ENCODE measurements around the gene REXO1.
"Not testable (repeated sequence)": the region's sequence is repeated elsewhere in the genome, so short reads cannot be mapped to it uniquely, and the experiment has no call there.

Gene REXO1

DNA sequence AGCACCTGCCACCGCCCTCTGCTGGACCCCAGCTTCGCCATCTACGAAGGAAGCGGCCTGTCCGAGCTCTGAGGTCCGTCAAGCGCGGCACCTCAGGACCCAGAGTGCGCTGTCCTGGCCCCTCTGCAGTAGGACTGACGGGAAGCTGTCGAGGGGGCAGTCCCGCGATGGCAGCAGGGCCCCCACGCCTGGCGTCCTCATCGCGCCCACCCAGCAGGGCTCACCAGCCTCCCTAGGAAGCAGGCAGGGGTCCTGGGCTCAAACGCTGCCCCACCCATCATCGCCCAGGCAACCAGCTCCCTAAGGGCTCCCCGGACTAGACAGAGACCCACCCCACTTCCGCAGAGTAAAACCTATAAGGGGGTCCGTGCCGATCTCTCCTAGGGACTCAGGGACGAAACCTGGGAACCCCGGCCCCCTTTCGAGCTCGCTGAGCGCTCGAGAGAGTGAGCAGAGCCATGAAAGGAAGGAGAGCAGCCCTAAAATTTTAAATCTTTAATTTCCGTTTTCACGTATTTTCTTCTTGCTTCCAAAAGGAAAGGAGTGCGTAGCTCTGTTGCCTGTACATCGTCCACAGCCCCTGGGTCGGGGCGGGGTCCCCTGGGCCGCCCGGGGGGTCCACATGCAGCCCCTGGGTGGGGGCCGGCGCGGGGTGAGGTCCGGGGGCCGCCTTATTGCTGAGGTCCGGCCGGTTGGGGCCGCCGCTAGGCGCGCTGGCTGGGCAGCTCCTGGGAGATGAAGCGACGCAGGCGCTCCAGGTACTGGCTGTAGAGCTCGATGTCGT, 28.4 kb upstream of the REXO1 start:
- not testable (repeated sequence) for DNase-seq

DNA sequence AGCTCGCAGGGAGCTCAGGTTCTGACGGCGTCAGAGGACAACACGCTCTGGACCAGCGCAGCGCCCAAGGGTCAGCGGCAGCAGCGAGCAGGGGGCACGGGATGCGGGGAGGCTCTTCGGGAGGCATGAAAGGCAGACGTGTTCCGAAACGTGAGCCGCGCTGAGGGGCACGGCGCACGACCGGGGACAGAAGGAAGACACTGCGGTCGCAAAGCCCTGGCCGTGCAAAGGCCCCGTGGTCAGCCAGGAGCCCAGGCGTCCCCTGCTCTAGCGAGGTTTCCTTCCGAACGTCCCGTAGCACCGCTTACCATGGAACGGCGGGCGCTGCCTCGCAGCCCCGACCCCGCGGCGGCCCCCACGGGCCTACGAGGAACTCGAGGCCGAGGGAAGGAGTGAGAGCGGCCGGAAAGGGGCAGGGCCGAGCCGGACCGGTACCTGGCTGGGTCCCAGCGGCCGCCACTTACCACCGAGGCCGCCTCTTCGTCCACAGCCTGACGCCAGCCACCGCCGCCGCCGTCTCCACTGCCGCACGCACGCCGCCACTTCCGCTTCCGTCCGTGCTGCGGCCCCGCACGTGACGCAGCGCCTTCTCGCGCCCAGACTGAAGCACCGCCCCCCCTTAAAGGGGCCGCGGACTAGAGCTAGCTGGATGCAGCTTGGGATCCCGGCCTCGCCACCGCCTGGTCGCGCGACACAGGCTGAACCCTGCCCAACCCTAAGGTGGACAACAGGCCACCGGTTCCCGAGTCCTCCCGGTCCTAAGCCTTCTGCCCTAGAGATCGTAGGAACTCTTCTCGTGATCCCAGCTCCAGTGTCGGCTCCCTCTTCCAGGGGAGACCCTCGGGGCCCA, 27.6 kb upstream of the REXO1 start:
- DNase-seq = peak; percentile 84

DNA sequence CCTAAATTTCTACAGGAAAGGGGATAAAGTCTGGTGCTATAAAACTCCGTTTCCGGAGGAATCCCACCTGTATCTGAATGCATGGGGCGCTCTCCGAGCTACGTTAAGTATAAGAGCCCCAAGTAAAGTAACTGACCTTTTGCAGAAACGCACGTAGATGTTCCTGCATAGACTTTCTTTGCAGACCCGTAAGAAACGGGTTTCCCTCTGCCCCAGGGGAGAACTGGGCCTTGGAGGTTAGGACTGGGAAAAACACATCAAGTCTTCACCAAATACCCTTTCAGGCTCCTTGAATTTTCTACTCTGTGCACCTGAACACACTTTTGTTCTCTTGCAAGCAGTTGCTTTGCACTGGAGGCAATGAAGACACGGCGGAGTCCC, 27.0 kb upstream of the REXO1 start:
- not testable (repeated sequence) for DNase-seq

DNA sequence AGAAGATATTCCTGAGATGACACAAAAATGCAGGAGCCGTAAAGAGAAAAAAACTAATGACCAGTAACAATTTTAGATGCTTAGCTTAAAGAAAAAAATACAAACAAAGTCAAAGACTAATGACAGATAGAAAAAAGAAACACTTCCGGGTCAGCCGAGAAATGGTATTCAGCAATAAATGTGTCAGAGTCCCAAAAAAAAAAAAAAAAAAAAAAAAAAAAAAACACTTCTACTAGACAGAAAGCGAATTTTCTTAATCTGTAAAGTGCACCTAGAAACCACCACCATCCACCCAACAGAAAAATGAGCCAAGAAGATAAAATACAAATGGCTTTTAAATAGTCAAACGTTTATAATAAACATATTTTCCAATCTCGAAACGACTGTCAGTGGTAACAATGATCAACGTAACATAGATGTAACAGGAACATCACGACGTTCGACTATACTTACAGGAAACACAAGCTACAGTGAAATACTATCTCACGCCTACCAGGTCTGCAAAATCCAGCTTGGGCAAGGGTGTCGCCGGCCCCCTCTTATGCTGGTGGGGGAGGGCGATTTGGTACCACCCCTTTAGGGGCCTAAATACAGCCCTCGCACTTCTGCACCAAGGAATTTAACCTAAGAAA, 26.4 kb upstream of the REXO1 start:
- DNase-seq = no peak

DNA sequence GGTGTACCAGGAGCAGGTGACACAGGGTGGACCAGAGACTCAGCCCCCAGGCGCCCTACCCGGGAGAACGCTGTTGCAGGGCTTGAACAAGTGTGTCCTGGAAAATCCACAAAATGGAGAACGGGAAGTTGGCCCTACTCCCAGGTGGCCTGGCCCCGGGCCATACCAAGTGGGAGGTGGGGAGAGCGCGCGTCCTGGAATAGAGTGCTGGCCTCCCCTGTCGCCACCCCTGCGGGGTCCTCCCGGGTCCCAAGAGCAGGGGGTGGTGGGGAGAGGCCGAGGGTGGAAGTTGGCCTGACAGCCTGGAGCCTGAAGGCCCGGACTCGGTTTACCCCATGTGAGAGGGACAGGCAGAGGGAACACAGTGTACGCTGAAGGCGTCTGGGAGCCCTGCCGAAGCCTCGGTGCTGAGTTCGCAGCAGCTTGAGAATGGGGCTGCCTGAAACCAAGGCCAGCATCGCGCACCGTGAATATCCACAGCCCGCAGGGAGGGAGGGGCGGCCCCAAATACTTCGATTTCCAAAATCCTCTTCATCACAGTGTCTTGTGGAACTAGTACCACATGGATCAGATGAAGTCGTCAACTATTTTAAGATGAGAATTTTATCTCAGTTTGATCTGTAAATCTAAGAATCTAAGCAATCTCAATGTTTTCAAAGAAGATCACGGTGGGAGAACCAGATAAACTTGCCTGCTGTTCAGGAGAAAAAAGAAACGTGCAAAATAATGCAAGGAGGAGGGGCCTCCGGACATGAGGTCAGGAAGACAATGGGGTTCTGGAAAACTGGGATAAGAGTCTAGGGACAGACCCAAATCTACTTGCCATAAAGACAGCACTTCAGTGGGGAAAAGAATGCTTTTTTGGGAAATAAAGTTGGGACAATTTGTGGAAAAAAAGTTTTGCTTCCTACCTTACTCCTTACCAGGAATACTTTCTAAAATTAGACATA, 25.5 kb upstream of the REXO1 start:
- DNase-seq = no peak

DNA sequence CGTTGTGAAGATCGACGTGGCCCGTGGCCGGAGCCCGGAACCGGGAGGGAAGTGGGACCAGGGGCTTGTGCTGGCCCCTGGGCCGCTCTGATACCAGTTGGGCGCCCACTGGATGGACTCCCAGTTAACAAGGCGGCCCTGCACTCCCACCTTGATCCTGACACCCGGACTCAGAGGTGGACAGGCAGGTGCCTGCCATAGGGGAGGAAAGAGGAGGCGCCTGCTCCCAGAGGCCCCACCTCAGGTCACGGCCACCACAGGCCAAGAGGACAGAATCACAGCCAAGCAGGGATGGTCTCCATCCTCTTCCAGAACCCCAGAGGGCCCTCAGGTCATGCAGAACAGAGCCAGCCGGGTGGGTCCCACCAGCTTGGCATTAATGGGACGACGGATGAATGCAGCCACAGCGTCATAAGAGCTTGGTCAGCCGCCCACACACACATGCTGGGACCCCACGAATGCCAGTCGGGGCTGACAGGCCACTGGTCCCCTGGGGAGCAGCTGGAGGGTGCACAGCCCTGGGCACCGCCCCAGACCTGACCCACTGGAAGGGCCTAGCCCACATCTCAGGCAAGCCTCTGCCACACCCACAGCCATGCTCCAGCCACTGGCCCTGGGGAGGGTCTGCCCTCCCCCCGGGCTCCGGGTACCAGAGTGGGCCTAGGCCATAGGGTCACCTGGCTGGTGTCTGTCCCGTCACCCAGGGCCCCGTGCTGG, 24.7 kb upstream of the REXO1 start:
- no peak for DNase-seq

DNA sequence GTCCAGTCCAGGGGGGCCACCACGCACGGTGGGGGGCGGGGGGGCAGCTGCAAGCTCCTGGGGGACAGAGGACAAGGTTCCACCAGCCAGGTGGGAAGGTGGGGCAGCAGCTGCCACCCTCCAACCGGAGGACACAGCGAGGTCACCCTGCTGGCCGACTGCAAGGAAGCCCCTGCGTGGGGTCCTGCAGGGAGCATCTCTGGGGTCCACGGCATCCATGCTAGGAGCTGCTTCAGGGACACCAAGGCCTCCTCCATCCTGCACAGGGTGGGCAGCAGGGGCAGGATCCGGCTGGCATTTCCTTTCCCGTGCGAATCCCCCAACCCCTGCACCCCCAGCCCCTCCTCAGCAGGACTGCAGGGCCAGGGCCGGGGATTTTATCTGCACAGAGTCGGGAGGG, 23.3 kb upstream of the REXO1 start:
- no peak for DNase-seq

DNA sequence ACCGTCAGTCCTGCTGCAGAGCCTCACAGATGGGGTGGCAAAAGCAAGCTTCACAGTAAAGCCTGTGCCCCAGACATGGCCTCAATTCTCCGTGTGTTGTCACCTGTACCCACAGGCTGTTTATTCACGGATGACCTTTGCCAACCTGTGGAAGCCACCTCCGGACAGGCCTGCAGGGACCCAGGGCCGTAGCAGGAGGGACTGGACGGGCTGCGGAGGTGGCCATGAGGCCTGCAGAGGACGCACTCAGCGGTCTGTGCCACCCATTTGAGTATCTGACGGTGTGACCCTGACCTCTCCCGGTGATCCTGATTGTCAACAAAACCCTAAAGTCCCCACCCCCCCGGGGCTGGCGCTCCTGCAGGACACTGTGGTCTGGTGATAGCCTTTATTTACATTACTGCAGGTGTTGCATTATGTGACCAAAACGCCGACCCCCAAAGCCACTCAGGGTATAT, 22.9 kb upstream of the REXO1 start:
- DNase-seq = no peak

DNA sequence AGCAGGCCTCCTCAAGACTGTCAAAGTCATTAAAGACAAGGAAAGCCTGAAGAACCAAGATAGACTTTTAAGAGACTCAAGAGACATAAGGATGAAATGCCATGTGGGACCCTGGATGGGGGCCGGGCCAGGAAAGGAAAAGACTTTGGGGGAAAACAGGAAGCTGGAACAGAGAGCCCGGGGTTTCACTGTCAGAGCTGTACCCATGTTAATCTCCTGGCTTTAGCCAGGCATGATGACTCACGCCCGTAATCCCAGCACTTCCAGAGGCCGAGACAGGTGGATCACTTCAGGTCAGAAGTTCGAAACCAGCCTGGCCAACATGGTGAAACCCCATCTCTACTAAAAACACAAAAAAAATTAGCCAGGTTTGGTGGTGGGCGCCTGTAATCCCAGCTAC, 20.7 kb upstream of the REXO1 start:
- no peak for DNase-seq

DNA sequence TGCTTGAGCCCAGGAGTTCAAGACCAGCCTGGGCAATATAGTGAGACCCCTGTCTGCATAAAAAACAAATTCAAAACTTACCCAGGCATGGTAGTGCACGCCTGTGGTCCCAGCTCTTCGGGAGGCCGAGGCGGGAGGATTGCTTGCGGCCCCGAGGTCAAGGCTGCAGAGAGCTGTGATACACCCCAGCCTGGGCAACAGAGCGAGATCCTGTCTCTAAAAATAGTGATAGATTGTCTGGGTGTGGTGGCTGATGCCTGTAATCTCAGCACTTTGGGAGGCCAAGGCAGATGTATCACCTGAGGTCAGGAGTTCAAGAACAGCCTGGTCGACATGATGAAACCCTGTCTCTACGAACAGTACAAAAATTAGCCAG, 19.1 kb upstream of the REXO1 start:
- DNase-seq = no peak

DNA sequence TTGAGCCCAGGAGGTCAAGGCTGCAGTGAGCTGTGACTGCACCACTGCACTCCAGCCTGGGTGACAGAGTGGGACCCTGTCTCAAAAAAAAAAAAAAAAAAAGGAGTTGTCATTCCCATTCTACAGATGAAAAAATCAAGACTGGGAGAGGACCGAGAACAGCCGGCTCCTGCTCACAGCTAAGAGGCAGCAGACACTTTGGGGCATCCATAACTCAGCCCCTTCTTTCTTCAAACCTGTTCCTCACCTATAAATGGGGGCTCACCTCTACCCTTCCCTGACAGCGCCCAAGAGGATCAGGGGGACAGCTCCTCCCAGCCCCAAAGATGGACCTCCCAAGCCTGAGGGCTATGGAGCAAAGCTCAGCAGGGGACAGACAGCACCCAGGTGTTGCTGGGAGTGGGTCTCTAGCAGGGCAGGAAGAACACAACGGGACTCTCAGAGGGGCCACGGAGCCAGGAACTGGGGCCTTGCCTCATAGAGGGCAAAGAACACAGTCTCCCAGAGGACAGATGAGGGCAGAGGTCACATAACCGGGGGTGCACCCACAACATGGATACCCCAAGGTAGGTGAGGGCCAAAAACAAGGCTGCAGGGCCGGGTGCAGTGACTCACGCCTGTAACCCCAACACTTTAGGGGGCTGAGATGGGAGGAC, 18.5 kb upstream of the REXO1 start:
- no peak for DNase-seq

DNA sequence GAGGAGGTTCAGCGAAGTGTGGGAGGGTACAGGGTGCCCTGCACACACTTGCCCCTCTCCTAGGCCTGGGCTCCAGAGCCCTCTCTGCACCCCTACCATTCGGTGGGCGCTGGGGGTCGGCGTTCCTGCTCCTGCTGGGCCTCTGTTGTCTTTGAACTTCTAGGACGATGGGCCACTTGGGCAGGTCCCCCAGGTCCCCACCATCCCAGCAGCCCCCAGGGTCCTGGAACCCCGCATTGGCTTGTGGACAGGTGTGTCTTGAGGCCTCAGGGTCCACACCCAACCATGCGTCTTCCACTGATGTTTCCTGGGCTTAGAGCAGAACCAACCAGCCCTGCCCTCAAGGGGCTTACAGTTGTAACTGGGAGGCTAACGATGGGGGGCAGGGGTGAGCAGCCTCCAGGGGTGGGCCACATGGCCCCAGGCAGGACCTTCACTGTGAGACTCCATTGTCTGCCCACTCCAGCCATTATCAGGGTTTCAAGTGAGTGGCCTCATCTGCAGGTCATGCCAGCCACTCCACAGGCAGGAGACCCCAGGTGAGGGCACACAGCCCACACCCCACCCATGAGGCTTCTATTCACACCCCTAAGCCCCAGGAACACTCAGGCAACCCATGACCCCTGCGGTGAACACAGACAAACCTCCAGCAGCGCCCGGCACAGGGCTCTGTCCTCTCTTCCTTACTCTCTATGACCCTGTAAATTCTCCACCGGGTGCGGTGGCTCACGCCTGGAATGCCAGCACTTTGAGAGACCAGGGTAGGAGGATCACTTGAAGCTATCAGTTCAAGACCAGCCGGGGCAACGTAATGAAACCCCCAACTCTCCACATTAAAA, 17.1 kb upstream of the REXO1 start:
- DNase-seq = no peak

DNA sequence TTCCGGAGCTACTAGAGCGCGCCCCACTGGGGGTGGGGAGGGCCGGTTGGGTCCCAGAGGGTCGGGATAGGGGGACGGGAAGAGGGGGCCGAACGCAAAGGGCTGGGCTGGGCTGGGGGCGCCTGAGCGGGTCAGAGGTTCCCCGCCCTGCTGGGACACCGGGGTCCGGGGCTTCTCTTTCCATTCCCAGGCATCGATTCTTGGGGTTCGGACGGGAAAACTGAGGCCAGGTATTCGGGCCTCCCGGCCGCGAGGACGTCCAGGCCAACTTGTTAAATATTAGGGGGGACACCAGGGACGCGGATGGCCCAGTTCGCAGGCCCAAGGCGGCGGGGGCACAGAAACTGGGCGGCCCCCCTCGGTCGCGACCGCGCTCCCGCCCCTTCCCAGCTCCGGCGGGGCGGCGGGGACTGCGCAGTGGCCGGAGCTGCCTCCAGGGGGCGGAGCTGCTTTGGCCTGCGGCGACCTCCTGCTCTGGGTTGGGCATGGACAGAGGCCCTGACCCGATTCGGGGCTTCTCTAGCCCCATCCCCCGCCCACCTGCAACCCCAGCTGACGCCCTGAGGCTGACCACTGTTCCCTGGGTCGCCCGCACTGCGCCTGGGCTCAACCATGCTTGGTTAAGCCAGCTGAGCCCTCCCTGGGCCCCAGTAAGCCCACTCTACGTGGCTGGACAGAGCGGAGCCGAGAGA, 16.3 kb upstream of the REXO1 start:
- peak; percentile 64 for DNase-seq

DNA sequence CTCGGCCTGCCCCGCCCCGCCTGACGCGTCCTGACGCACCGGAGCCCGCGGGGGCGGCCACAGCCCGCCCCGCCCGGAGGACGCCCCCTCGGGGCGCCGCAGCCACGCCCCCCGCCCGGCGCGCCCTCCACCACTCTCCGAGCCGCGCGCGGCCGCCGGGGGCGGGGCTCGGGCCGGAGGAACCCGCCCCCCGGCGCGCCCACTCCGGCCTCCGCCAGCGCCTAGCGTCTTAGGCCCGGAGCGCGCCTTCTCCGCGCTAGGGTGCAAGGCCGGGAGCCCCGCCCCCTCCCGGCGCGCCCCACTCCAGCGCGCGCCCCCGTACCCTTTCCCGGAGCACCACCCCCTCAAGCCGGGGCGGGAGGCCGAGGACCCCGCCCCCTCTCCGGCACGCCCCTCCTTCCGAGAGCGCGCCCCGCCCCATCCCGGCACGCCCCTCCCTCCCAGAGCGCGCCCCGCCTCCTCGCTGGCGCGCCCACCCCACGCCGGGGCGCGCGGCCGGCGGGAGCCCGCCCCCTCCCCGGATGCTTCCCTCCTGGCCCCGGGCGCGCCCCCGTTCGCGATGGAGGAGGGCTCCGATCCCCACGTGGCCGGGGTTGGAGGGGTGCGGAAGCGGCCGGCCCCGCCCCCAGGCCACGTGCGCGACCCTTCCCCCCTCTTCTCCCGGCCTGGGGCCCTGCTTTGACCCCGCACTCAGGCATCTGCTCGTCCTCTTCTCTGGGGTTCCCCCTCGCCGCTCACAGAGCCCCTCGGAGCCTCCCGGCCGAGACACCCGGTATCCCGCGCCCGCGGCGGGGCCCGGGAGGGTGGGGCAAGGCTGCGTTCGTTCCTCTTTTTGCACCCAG, 15.6 kb upstream of the REXO1 start:
- peak; percentile 93 for DNase-seq

DNA sequence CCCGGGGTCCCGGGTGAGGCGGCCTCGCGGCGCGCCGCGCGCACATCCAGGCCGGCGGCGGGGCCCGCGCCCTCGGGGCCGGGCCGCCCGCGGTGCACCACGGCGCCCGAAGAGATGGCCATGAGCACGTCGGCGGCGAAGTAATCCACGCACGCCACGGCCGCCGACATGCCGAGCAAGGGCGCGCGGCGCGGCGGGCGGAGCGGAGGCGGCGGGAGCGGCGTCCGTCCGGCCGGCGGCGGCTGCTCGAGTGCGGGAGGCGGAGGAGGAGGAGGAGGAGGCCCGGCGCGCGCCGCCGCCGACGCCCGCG, 15.0 kb upstream of the REXO1 start, which contains the start of gene KLF16:
TSS of gene KLF16 (minus strand) at position 252 of the 310 bp plus-strand sequence. CDS start at position 170, 82 bp downstream.
- no peak for DNase-seq

DNA sequence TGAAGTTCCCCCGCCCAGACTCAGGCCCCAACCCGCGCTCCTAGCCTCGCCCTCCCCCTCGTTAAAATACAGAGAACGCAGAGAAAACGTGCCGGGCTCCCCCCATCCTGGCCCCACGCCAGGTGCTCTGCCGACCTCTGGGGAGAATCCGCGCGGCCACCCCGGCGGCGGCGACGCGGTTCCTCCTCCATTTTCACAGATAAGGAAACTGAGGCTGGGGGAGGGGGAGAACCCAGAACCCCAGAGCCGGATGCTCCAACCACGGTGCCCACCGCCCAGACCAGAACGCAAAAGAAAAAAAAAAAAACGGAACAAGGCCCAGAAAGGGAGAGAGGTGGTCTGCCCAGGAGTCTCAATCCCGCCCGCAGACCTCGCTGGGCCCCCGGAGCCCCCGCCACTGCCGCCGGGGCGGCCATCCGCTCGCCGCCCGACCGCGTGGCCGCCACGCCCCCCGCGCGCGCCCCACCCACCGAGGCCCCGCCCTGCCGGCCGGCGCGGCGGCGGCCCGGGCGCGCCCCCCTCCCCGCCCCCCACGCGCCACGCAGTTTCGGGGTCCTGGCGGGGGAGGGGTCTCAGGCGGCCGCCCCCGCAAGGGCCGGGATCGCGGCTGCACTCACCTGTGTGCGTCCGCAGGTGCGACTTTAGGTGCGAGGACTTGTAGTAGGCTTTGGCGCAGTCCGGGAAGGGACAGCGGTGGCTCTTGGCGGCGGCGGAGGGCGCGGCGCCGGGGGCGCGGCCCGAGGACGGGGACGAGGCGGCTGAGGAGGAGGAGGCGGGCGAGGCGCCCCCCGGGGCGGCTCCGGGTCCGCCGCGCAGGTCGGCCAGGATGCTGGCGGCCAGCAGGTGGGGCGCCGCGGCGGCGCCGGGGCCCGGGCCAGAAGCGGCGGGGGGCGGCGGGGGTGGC, 14.4 kb upstream of the REXO1 start:
- peak; percentile 66 for DNase-seq

DNA sequence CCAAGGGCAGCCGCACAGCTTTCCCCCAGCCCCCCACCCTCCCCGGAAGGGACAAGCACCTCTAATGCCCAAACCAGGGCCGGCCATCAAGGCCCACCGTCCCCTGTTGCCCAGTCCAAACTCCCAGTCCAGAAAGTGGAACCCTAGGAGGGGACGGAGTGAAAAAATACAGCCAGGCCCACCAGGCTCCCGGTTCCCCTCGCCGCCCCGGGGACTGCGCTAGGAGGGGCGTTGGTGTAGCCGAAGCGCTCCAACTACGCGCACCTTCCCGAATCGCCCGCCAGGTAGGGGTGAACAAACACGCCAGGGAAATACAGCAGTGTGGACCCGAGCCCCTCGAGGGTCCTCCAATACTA, 13.8 kb upstream of the REXO1 start:
- no peak for DNase-seq

DNA sequence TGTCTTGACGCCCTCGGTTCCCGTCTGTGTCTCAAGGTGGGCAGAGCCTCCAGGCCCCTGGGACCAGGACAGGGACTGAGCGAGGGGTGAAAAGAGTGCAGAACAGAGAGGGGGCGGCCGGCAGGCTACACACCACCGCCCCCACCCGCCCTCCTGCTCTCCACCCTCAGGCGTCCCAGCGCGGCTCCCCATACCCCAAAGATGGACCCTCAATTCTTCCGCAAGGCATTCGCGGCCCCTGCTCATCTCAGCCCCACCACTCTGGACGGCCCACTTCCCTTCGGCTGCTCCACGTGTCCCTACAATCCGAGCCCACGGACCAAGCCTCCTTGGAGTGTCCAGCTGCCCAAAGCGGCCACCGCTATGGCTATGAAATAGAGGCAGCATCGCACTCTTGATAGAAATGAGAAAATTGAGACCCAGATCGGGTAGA, 13.3 kb upstream of the REXO1 start:
- no peak for DNase-seq
